ENCODE data around the gene TMEM200A. TPM values are rescaled to one million over a fixed set of nuclear protein-coding genes. Genes with fewer than 3 reads are reported as not detected.

Gene TMEM200A
- total RNA-seq, 1 experiment from 2014 or later = 0.40 TPM

DNA sequence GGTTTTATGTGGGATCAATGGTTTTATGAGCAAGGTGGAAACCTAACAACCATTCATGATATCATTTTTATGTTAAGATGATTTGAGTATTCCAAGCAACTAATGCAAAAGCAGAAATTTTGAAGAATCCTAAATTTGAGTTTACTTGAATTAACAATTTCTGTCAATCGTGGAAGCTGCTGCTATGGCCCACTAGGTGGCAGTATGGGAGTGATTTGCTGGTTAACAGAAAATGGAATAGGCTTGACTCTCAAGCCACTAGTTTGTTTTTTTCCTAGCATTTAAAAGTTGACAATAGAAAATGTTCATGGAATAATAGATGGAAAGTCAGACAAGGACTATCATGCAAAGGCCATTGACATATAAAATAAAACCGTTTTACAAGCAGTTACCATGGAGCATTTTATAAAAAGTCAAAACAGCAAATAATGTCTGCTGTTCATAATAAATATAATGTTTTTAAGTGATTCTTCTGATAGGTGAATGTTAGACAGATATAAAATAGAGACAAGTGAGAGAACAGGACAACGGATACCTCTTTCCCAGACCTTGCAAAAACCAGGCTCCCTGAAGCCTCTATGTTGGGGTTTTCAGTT lies 43.0 kb upstream of the TMEM200A start:
- no TSS peak for BruUV-seq (replicated peaks)
- Histone ChIP-seq H4K20me1 (ENCODE audit: low read length) (no peaks in the 10 kb centered on the region), H3K27me3 (ENCODE audit: low read length) (no peaks in the 10 kb centered on the region), H3K4me2 (ENCODE audit: low read length) (no peak overlapping the region), H3K4me3 (ENCODE audit: low read length) (no peak overlapping the region), H3K9me3 (ENCODE audit: low read length) (no peaks in the 10 kb centered on the region), H3K9me2 (replicated peaks; ENCODE audit: low read length) (no peaks in the 10 kb centered on the region), H3K27ac (ENCODE audit: low read length) (no peak overlapping the region), H3K4me1 (ENCODE audit: insufficient read depth, low read length) (peaks cover 11% of the 10 kb centered on the region; the same call in 1 of the 2 replicates), H3K36me3 (ENCODE audit: low read depth, low read length) (no peaks in the 10 kb centered on the region), H2AFZ (ENCODE audit: low read length) (no peak overlapping the region), H3K9ac (ENCODE audit: low read length) (no peak overlapping the region), H3K79me2 (ENCODE audit: low read length) (no peaks in the 10 kb centered on the region), H3F3A (ENCODE audit: low read length, unreplicated experiment) (no peaks in the 10 kb centered on the region)
- TF ChIP-seq, protein P1, sequence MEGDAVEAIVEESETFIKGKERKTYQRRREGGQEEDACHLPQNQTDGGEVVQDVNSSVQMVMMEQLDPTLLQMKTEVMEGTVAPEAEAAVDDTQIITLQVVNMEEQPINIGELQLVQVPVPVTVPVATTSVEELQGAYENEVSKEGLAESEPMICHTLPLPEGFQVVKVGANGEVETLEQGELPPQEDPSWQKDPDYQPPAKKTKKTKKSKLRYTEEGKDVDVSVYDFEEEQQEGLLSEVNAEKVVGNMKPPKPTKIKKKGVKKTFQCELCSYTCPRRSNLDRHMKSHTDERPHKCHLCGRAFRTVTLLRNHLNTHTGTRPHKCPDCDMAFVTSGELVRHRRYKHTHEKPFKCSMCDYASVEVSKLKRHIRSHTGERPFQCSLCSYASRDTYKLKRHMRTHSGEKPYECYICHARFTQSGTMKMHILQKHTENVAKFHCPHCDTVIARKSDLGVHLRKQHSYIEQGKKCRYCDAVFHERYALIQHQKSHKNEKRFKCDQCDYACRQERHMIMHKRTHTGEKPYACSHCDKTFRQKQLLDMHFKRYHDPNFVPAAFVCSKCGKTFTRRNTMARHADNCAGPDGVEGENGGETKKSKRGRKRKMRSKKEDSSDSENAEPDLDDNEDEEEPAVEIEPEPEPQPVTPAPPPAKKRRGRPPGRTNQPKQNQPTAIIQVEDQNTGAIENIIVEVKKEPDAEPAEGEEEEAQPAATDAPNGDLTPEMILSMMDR (conservative IDR thresholded peaks at IDR 0.05; ENCODE audit: low read depth, low read length) = peak; percentile 85
- no peak for TF ChIP-seq EZH2phosphoT487 (IDR thresholded peaks at IDR 0.05; ENCODE audit: borderline replicate concordance, low read length)
- ATAC-seq (peak; percentile 37; the same call in 1 of the 2 replicates), DNase-seq (peak; percentile 68)
- intact Hi-C loops (cut with micrococcal nuclease) = loop anchor here (1.0 to 2.0 kb wide), 3 partner anchors 28 to 438 kb away; no protein-coding TSS in a partner anchor
- ChIA-PET POLR2A (ENCODE audit: unreplicated experiment) (no interaction called here), CTCF (interaction anchor here (0.9 kb wide), 1 partner anchor 375 kb away, joined by 4 read pairs; no protein-coding TSS in a partner anchor)

DNA sequence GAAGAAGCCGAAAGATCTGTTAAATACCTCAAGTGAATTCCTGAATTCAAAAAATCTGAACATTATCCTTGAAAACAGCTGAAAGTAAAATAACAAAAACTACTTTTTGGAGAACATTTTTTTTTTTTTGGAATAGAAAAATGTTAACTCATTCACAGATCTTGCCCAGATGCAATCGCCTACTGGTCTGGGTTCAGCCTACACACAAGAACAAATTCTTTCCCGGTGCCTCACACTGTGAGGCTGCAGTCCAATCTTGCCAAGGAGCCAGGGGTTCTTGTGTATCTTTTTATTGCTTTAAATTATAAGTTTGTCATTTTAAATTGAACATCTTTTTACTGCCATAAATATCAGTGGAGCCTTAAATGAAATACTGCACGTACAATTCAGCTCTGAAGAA lies 41.2 kb upstream of the TMEM200A start:
- no peaks in the 10 kb centered on the region for H3K9me2 ChIP-seq (replicated peaks; ENCODE audit: low read length)
- peaks cover 11% of the 10 kb centered on the region; the same call in 1 of the 2 replicates for H3K4me1 ChIP-seq (ENCODE audit: insufficient read depth, low read length)
- H3K4me2 ChIP-seq (ENCODE audit: low read length) = no peak overlapping the region
- H3K27ac ChIP-seq (ENCODE audit: low read length) = no peak overlapping the region
- H3K4me3 ChIP-seq (ENCODE audit: low read length) = no peak overlapping the region
- no peak for ATAC-seq
- H3K79me2 ChIP-seq (ENCODE audit: low read length) = no peaks in the 10 kb centered on the region
- peak; percentile 20 for DNase-seq
- H3F3A ChIP-seq (ENCODE audit: low read length, unreplicated experiment) = no peaks in the 10 kb centered on the region
- no peak overlapping the region for H2AFZ ChIP-seq (ENCODE audit: low read length)
- no peaks in the 10 kb centered on the region for H3K9me3 ChIP-seq (ENCODE audit: low read length)
- no peaks in the 10 kb centered on the region for H3K27me3 ChIP-seq (ENCODE audit: low read length)
- no peaks in the 10 kb centered on the region for H3K36me3 ChIP-seq (ENCODE audit: low read depth, low read length)
- no peak overlapping the region for H3K9ac ChIP-seq (ENCODE audit: low read length)
- intact Hi-C loops (cut with micrococcal nuclease) = no loop called here
- POLR2A ChIA-PET (ENCODE audit: unreplicated experiment) = no interaction called here
- BruUV-seq (replicated peaks) = no TSS peak
- no peaks in the 10 kb centered on the region for H4K20me1 ChIP-seq (ENCODE audit: low read length)
- TF ChIP-seq, protein P1 (conservative IDR thresholded peaks at IDR 0.05; ENCODE audit: low read depth, low read length) = no peak
- TF ChIP-seq EZH2 (IDR thresholded peaks at IDR 0.05; ENCODE audit: low read length, unreplicated experiment) = no peak
- TF ChIP-seq EZH2phosphoT487 (IDR thresholded peaks at IDR 0.05; ENCODE audit: borderline replicate concordance, low read length) = no peak
- CTCF ChIA-PET = interaction anchor here (1.2 kb wide), 1 partner anchor 374 kb away, joined by 3 read pairs; no protein-coding TSS in a partner anchor

DNA sequence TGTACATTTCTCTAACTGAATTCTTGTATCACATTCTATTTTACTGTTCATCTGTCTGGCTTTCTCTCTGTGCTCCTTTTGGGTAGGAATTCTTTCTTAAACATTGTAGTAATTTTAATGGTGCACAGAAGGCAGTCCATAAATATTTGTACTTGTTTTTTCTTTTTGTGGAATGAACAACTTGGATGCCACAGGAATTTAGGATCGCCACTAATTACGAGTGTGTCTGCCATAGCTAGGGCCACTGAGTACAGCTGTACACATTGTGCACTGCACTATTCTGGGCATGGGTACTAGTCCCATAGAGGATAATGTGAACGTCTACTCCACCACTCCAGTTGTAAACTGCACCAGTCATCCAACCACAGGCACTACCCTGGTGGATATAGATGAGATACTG lies 39.3 kb upstream of the TMEM200A start:
- intact Hi-C loops (cut with micrococcal nuclease) = no loop called here
- ATAC-seq (no peak), DNase-seq (no peak)
- no peak overlapping the region for H3K4me2 ChIP-seq (ENCODE audit: low read length)
- TF ChIP-seq, protein P1 (conservative IDR thresholded peaks at IDR 0.05; ENCODE audit: low read depth, low read length) = no peak
- TF ChIP-seq EZH2 (IDR thresholded peaks at IDR 0.05; ENCODE audit: low read length, unreplicated experiment) (no peak), EZH2phosphoT487 (IDR thresholded peaks at IDR 0.05; ENCODE audit: borderline replicate concordance, low read length) (no peak)
- no peak overlapping the region for H3K4me3 ChIP-seq (ENCODE audit: low read length)
- H3K27me3 ChIP-seq (ENCODE audit: low read length) = no peaks in the 10 kb centered on the region
- H3K9me3 ChIP-seq (ENCODE audit: low read length) = no peaks in the 10 kb centered on the region
- H3K4me1 ChIP-seq (ENCODE audit: insufficient read depth, low read length) = no peaks in the 10 kb centered on the region
- H3K36me3 ChIP-seq (ENCODE audit: low read depth, low read length) = no peaks in the 10 kb centered on the region
- ChIA-PET POLR2A (ENCODE audit: unreplicated experiment) (no interaction called here), CTCF (no interaction called here)
- H3K9me2 ChIP-seq (replicated peaks; ENCODE audit: low read length) = no peaks in the 10 kb centered on the region
- no peak overlapping the region for H3K27ac ChIP-seq (ENCODE audit: low read length)
- H3F3A ChIP-seq (ENCODE audit: low read length, unreplicated experiment) = no peaks in the 10 kb centered on the region
- no TSS peak for BruUV-seq (replicated peaks)
- no peak overlapping the region for H2AFZ ChIP-seq (ENCODE audit: low read length)
- H4K20me1 ChIP-seq (ENCODE audit: low read length) = no peaks in the 10 kb centered on the region
- no peaks in the 10 kb centered on the region for H3K79me2 ChIP-seq (ENCODE audit: low read length)
- H3K9ac ChIP-seq (ENCODE audit: low read length) = no peak overlapping the region
